AG10803 (cell line): ENCODE measurements around the gene JTB.

Experiments used
- DNase-seq: peaks from one replicate; pipeline ENCODE4 v3.0.0; 2010; ENCODE audit warnings: low read depth
- H3K4me3 ChIP-seq: 2 replicates; pipeline ENCODE4 v1.5.1; 2011; ENCODE audit warnings: mild to moderate bottlenecking, low read length, control low read depth
- CTCF ChIP-seq: conservative IDR thresholded peaks from 2 replicates; pipeline ENCODE4 v1.5.1; 2011; ENCODE audit warnings: mild to moderate bottlenecking, low read length, control low read depth, inconsistent platforms

JTB gene

DNA sequence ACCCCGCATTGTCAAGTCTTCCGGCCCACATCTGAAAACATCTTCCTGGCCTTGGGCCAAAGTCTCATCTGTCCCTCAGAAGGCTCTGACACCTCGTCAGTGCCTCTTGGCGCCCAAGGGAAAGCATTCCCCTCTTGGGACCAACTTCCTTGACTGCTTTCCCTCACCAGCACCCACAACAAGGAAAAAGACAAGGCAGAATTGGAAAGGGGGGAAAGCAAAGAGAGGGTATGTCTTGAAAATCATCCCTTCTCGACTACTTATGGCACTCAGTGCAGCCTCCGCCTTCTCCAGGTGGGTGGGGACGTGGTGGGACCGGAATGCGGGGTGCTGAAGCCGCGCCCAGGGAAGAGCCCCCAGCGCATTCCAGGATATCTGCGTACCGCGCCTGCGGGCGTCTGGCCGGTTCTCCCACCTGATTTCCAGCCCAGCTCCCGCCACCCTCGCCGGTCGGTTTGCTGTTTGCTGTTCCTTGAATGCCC is 13.6 kb downstream of the JTB start:
- TF ChIP-seq CTCF = no peak
- no peak for DNase-seq
- H3K4me3 ChIP-seq = peak overlapping the region; percentile 86

DNA sequence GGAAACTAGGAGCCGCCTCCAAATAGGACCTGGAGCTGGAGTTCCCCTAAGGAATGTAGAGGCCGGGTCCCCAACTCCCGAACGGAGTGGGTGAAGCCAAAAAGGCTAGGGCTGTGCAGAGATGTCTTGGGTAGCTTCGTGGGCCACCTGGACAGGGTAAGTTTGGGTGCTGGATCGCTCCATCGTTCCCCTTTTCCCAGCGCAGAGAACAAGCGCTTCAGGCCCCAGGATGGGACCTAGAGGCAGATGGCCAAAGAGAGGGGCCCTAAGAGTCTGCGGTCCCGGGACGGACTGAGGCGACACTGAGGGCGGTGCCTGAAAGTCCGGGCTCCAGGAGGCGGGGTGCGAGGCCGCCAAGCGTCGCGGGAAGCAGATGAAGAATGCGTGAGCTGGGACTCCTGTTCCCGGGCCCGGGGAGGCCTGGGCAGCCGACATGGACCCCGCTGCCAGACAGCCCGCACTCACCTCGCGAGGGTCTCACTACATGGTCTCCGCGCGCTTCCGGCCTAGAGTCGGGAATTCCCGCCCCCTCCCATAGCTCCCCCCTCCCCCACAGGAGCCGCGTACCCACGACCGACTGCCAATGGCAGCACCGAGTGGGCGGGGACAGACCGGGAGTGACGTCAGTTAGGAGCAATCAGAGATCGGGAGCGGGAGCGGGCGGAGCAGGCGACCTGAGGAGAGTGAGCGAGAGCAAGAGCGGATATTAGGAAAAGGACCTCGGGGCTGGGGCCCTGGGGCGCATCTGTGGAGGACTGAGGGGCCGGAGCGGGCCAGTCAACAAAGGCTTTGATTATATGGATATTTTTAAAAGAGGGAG is 14.2 kb downstream of the JTB start, which contains the start of gene SLC39A1:
TSS of gene SLC39A1 (minus strand) at position 508 of the 820 bp plus-strand sequence. CDS start 822 bp downstream, outside the sequence.
- DNase-seq = peak; percentile 94
- peak within 1 kb of the TSS; percentile 86 for H3K4me3 ChIP-seq
- TF ChIP-seq CTCF = no peak

DNA sequence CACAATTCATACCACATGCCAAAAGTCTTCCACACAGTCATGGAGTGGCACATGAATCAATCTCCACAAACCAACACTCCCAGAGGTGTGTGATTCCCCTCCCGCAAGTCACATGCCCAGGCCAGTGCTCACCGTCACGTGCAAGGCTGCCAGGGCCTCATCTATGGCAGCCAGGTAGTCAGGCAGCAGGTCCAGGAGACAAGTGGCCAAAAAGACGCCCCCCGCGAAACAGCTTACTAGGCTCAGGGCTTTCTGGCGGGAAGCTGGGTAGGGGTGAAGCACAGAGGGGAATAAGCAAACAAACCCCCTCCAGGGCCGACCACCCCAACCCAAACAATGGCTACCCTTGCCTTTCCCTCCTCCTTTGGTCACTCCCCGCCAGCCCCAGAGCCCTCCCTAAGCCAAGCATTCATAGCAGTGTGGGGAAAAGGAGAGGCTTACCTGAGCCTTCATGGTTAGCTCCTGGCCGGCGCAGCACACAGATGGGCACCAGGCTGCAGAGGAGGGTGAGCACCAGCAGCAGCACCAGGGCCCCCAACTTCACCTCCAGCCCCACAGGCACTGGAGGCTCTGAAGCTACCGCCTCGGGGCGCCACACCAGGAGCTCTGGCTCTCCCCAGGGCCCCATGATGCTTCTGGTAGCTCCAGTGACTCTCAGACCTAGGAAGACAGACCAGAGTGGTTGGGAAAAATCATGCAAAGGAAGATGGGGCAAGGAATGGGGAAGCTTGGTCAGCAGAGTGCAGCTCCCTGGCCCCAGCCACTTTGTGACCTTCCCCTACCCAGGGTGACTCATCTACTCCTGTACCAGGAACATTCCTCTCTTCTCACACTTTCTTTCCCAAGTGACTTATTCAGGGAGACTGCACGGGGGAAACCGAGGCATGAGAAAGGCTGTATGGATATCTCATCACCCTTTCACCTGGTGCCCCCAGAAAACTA is 15.1 kb downstream of the JTB start:
- peak overlapping the region; percentile 86 for H3K4me3 ChIP-seq
- DNase-seq = peak; percentile 68
- TF ChIP-seq CTCF = no peak

- DNase-seq = no peak
- TF ChIP-seq CTCF = no peak
- no peak overlapping the region; the same call in 1 of the 2 replicates for H3K4me3 ChIP-seq
These were observed 16.1 kb downstream of the JTB start for GRCh38 chr1:153961421-153961820.

GRCh38 chr1:153960206-153960605 is 17.3 kb downstream of the JTB start:
- TF ChIP-seq CTCF = no peak
- no peak for DNase-seq
- no peak overlapping the region for H3K4me3 ChIP-seq

GRCh38 chr1:153959454-153959853 is 18.0 kb downstream of the JTB start:
- no peak for TF ChIP-seq CTCF
- no peak for DNase-seq
- H3K4me3 ChIP-seq = no peak overlapping the region
